Measurements from ENCODE around the gene FAM210A.
"Not testable (repeated sequence)": the region's sequence is repeated elsewhere in the genome, so short reads cannot be mapped to it uniquely, and the experiment has no call there.

FAM210A gene, protein sequence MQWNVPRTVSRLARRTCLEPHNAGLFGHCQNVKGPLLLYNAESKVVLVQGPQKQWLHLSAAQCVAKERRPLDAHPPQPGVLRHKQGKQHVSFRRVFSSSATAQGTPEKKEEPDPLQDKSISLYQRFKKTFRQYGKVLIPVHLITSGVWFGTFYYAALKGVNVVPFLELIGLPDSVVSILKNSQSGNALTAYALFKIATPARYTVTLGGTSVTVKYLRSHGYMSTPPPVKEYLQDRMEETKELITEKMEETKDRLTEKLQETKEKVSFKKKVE

GRCh38 chr18:13726232-13726971 lies at the start of gene FAM210A, which contains the start of gene RNMT:
Gene FAM210A (minus strand): TSS chr18:13726558. CDS start chr18:13682077, 44,481 bp downstream.
Gene RNMT (plus strand): TSS chr18:13726673. CDS start chr18:13731518, 4,845 bp downstream.
- peak; percentile 86 to 91 for DNase-seq (ENCODE audit: low read depth in 2 of 2)

- DNase-seq (ENCODE audit: low read depth in 2 of 2), result no peak
Measured at GRCh38 chr18:13775058-13775457, 48.7 kb upstream of the FAM210A start.

- DNase-seq (ENCODE audit: low read depth in 2 of 2), result no peak
Measured at GRCh38 chr18:13762690-13763439, 36.5 kb upstream of the FAM210A start.

- no peak for DNase-seq (ENCODE audit: low read depth in 2 of 2)
Measured at GRCh38 chr18:13760047-13760446, 33.7 kb upstream of the FAM210A start.

DNA sequence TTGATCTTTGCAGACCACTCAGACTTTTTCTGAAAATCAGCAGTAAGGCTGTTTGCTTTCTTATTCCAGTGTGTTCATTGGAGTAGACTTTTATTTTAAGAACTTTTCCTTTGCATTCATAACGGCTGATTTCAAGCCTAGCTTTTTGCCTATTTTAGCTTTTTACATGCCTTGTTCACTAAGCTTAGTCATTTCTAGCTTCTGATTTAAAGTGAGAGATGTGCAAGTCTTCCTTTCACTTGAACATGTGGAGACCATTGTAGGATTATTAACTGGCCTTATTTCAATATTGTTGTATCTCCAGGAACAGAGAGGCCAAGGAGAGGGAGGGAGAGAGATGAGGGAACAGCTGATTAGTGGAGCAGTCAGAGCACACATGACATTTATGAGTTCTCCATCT lies 32.3 kb upstream of the FAM210A start:
- no peak for DNase-seq (ENCODE audit: low read depth in 2 of 2)

DNA sequence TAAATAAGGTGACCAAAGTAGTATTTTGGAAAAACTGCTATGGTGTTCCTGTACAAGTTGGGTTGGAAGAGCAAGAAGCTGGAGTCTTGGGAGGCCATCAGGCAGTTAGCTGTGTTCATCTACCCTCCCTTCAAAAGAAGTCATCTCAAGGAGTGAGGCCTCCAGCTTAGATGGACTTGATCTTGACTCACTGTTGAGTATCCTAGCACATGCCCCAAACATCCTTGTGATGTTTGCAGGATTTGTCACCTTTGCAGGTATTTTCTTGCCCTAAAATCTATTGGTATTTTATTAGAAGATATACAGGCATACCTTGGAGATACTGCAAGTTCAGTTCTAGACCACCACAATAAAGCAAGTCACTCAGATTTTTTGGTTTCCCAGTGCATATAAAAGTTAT lies 30.3 kb upstream of the FAM210A start:
- DNase-seq (ENCODE audit: low read depth in 2 of 2), result no peak

DNA sequence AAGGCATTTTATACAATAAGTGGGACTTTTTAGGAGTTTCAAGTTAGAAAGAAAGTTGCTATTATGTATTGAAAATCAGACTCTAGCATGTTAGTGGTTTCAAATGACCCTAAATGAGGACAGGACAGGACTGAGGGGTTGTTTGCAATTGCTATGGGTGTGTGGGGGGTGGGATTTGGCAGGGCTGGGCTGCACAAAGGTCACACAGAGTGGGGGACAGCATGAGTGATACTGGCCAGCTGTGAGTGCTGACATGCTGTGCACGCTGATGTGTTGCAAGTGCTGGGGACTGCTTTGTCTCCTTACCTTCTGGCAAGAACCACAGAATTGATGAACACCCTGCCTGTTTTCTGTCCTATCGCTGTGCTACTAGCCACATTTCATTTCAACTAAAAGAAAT lies 29.9 kb upstream of the FAM210A start:
- DNase-seq (ENCODE audit: low read depth in 2 of 2), result no peak

- DNase-seq (ENCODE audit: low read depth in 2 of 2), result not testable (repeated sequence)
Measured at GRCh38 chr18:13751599-13751998, 25.2 kb upstream of the FAM210A start.

- DNase-seq (ENCODE audit: low read depth in 2 of 2), result no peak
Measured at GRCh38 chr18:13746633-13747032, 20.3 kb upstream of the FAM210A start.

- no peak for DNase-seq (ENCODE audit: low read depth in 2 of 2)
Measured at GRCh38 chr18:13745696-13746095, 19.3 kb upstream of the FAM210A start.

DNA sequence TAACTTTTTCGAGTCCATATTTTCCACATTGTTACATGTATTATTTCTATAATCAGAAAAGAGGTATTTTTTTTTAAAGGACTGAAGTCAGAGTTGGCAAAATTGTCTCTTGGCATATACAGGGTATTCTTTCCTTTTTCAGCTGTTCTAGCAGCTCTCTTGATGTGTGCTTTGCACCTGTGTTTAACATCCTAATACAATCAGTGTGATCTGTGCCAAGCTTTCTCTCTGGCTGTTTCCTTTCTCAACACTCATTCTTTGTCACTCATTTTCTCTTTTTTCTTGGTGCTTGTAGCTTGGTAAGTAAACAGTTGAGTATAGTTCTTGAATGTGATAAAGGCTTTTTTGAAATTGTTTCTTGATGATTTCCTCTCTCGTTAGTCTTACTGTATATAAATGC lies 9.3 kb upstream of the FAM210A start:
- no peak for DNase-seq (ENCODE audit: low read depth in 2 of 2)

DNA sequence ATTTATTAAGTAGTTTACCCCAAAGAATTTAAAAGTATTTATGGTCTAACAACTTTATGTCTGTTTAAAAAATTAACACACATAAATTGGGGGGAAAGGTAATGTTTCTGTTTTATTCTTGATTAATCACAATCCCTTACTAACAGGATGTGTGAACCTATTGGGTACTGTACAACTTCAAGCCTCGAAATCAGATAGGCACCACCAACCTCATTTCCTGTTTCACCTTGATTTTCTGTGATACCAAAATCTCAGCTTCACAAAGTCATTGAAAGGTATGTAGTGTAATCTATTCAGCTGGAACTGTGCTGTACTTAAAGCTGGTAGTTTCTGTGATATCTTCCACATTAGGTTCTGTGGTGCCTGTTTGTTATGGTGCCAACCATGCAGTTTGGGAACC lies 4.1 kb upstream of the FAM210A start:
- no peak for DNase-seq (ENCODE audit: low read depth in 2 of 2)

GRCh38 chr18:13726972-13727331 lies 594 bp upstream of the FAM210A start:
- no peak for DNase-seq (ENCODE audit: low read depth in 2 of 2)

DNA sequence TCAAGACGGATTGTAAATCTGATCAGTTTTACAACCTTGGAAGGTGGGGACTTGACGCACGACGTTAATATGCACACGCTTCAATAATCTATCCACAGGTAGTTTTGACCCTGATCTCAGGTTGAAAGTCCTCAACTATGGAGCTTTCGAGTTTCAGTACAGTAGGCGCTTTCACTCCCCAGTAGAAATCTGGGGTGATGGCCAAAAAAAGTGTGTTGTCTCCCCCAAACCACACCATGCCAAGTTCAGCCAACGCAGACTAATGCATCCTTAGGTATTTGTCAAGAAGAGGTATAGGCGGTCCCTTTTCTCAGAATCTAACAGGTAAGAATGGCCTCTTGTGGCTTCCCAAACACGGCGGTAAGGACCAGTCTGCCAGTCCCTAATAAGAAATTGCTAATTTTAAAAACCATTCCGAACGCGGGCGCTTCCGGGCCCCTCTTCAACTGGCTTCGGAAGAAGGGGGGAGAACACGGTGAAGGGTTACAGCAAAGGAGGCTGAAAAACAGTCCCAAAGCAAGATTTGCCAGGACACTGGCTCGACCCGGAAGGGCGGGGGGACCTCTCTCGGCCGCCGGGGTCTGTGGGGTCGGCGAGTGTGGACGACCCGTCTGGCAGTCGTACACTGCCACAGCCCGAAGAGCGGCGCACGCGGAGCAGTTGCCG lies 659 bp downstream of the FAM210A start:
- DNase-seq (ENCODE audit: low read depth in 2 of 2), result no peak

DNA sequence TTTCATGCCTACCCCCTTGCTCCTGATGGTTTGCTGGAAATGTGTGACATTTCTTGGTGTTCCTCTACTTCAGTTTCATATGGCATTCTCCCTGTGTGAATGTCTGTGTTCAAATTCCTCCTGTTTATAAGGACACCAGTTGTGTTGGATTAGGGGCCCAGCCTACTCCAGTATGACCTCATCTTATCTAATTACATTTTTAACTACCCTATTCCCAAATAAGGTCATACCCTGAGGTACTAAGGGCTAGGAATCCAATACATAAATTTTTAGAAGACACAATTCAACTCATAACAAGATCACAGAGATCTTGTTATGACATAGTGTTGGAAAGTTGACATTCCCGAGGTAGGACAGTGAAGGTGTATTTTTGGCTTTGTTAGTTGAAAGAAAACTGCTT lies 5.5 kb downstream of the FAM210A start:
- DNase-seq (ENCODE audit: low read depth in 2 of 2), result no peak

DNA sequence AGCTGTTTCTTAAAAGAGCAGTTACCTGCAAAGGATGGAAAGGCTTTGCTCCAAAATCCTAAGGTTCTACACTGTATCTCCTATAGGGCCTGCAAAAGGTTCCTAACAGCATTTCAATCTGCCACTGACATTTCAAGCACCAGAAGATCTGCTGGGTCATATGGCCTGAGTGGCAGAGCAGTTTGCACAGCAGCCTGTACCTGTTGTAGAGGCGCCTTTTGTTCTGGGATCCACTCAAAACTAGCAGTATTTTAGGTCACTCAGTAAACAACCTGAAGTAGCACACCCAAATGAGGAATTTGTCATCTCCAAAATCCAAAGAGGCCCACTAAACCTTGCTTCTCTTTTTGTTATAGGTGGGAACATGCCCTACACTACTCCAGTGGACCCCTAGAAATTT lies 6.2 kb downstream of the FAM210A start:
- no peak for DNase-seq (ENCODE audit: low read depth in 2 of 2)

DNA sequence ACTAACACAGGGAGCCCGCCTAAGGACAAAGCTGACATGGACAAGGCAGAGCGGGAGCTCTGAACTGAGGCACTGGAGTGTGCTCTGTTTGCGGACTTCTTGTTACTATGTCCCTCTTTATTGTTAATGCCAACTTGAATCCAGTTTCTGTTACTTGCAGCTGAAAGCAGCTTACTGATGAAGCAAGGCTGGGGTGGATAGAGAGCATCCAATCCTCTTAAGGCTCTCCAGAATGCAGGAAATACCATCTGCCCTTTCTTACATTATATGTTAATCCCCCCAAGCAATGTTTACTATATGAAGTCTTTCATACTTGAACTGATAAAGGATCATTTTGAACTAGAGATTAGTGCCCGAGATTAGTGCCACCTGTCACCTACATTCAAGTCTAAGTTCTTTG lies 9.4 kb downstream of the FAM210A start:
- no peak for DNase-seq (ENCODE audit: low read depth in 2 of 2)

DNA sequence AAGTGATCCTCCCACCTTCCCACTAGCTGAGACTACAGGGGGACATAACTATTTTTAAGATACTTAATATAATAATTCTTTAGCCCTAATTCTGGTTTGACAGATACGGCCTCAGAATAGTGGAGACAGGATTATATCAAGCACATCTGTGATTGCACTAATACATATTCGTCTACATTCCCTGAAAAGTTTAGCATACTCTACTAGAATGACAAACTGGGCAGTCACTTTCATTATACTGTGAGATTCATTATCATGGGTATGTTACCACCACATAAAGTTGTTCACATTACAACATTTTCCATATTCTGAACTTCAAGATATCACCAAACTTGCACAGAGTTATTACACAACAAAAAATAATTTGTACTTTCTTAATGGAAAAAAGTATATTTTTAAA lies 11.0 kb downstream of the FAM210A start:
- no peak for DNase-seq (ENCODE audit: low read depth in 2 of 2)

DNA sequence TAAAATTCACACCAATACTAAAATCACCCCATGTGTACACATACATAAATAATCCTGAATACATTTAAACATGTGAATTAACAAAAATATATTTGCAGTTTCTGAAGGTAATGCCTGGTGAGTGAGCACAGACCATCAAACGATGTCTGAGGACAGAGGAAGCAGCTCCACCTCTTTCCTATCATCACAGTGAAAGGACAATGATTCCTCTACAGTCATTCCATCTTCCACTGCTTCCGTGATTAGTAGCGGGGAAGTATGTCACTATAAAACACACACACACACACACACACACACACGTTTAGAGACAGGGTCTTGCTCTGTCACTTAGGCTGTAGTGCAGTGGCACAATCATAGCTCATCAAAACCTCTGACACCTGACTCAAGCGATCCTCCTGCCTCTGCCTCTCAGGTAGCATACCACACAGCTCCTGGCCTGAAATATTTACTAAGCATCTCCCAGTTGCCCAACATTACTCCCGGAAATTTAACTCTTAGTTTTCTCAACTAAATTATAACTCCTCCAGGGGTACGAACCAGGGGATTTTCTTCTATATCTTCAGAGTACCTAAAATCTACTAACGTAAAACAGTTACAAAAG lies 12.8 kb downstream of the FAM210A start:
- DNase-seq (ENCODE audit: low read depth in 2 of 2), result no peak

GRCh38 chr18:13712400-13713131 lies 13.8 kb downstream of the FAM210A start:
- DNase-seq (ENCODE audit: low read depth in 2 of 2), result no peak

DNA sequence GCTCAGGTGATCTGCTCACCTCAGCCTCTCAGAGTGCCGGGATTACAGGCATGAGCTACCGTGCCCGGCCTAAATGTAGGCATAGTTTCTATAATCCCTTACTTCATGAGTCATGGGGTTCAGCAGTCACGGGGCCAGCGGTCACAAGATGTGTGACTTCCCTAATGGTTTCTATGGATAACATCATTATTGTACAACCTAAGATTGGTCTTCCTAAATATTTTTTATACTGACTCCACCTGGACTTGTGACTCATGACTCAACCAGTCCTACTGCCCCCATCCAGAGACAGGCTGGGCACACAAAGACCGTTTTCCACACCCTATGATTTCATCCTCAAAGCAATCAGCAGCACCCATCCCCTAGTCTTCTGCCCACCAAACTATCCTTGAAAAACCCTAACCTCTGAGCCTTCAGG lies 15.9 kb downstream of the FAM210A start:
- DNase-seq (ENCODE audit: low read depth in 2 of 2), result no peak
